Measurements from ENCODE around the gene MRPL47. TPM values are rescaled to one million over a fixed set of nuclear protein-coding genes. Genes with fewer than 3 reads are reported as not detected.
"Not testable (repeated sequence)": the region's sequence is repeated elsewhere in the genome, so short reads cannot be mapped to it uniquely, and the experiment has no call there.

The MRPL47 gene
- 26.8 TPM for total RNA-seq

DNA sequence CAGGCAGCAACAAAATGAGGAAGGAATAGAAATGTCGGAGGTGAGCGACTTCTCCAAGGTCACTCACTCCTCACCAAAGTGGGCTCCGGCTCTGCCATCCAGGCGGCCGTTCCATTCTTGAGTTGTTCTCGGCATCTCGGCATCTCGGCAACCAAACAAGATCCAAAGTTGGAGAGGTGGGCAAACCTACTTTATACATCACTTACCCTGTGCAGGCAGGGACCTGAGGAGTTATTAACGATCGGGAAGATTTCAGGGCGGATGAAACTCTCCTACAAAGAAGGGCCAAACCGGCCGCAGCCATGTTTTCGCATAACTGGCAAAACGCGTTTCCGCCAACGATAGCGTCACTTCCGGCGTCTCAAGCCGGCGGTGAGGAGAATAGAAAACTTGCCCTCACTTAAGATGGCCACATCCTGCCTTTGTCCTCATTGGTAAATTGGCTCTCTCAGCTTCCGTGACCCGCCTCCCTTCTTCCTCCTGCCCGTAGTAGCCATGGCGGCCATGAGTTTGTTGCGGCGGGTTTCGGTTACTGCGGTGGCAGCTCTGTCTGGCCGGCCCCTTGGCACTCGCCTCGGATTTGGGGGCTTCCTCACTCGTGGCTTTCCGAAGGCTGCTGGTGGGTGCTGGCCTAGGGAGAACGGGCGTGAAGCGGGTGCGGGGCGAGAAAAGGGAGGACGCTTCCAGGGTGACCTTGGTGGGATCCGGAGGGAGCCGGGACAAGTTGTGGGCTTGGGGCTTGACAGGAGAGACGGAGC is at the start of gene MRPL47, which contains the start of gene NDUFB5:
Gene MRPL47 (minus strand): TSS at position 318 of the 758 bp plus-strand sequence. CDS start 14 bp downstream, at position 304.
Gene NDUFB5 (plus strand): TSS at position 474 of the 758 bp plus-strand sequence. CDS start 22 bp downstream, at position 496.
- DNase-seq = peak; percentile 99

DNA sequence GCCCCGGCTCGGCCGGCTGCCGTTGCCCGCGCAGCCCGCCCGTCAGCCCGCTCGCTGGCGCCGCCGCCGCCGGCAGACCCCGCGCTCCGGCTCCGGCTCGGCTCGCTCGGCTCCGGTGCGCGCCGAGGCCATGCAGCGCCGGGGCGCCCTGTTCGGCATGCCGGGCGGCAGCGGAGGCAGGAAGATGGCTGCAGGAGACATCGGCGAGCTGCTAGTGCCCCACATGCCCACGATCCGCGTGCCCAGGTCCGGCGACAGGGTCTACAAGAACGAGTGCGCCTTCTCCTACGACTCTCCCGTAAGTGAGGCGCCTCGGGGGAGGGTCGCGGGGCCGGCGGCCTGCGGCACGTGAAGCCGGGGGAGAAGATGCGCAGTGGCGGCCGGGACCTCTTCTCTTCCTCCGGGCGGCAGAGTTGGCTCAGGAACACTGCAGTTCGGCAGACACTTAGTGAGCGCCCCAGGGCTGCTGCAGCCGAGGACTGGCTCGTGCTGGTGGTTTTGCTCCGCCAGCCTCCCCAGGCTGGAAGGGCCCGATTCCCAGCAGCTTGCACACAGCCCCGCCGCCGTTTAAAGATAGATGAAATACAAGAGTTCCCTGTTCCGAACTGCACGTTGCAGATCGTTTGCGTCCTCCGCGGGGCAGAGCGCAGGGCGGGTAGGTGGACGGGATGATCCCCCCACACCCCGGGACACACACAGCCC is 48.8 kb upstream of the MRPL47 start:
- peak; percentile 63 for DNase-seq

DNA sequence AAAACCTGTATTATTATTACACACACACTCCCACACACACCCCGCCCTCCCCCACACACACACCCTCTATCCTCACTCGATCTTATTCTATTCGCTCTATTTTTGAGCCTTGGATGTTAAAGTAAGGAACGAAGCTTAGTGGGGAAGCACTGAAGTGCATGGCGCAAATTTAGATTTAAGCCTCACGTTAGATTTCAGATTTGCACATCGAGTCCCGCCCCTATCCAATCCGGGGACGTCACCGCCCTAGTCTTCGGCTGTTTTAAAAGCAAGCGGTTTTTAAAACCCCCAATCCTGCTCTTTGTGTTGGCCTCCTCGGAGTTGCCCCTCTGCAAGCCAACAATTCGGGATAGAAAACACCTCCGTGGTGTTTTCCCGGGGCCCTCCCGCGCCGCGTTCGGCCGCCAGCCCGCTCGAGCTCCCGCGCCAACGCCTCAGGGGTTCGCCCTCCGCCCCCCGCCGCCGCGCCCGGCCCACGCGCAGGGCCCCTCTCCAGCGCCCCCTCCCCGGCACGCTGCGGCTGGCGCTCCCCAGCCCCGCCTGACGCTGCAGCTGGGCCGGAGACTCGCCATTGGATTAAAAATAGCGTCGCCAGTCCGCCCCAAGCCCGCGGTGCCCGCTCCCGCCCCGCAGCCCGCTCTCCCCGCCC is 48.1 kb upstream of the MRPL47 start, which contains the start of gene USP13:
Gene USP13 (plus strand): TSS at position 594 of the 649 bp plus-strand sequence. CDS start 186 bp downstream, outside the sequence.
- peak; percentile 80 for DNase-seq

DNA sequence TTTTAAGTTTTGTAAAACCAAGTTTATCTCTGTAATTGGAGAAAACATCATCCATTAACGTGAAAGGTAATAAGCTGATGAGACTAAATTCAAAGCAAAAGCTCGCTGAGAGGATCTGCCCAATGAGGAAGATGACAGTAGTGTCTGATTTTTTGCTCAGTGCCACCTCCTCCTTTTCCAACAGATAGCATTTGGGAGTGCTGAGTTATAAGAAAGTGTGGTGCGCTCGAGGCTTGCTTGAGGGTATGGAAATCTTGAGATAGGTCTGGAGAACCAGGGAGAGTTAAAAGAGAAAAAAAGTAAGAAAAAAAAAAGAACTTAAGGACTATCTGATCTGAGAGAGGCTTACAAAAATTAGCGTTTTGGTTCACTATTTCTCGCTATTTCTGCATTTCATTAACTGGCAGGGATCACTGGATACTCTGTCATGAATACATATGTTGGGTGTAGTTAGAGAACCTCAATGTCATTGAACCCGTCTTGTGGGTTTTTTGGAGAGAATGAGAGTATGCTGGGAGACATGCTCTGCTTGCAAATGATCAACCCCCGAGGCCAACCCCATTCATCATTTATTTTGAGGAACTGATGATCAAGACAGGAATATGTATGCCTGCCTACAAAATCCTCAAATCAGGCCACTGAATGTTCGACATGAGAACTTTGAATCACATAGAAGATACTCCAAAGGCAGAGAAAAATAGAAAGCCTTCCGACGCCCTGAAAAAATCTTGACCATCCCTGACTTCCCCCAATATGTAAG is 47.4 kb upstream of the MRPL47 start:
- DNase-seq = no peak

DNA sequence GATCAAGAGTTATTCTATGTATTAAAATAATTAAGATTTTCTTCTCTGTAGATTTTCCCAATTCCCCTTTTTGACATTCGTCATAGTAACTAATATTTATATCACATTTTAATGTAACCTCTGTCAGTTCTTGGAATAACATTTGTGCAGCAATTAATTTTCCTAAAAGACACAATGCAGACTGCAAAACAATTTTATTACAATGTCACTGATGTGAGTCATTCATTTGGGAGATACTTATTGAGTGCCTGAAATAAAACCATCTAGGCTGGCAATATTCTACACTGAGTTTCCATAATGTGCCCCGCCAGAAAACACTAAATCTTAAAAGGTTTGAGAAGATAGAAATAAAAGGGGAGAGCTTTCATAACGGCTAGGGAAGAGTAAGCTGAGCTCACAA is 41.7 kb upstream of the MRPL47 start:
- DNase-seq = no peak

DNA sequence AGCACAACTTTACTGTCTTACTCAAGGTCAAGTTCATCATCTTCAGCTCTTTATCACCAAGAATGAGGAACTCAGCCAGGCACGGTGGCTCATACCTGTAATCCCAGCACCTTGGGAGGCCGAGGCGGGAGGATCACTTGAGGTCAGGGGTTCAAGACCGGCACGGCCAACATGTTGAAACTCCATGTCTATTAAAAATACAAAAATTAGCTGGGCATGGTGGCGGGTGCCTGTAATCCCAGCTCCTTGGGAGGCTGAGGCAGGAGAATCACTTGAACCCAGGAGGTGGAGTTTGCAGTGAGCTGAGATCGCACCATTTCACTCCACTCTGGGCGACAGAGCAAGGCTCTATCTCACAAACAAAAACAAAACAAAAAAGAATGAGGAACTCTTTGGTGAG is 39.4 kb upstream of the MRPL47 start:
- DNase-seq = not testable (repeated sequence)

DNA sequence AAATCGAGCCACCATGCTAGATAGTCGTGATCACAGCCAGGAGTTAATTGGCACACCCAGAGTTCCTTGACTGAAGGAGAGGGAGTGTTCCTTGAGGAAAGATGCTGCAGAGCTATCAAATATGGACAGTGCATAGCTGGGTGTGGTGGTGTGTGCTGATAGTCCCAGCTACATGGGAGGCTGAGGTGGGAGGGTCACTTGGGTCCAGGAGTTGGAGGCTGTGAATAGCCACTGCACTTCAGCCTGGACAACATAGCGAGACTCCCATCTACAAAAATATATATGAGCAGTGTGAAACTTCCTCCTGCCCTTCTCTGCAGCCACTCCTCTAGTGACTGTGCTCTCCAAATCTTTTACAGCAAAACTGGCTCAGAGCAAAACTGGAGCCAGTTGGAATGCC is 38.4 kb upstream of the MRPL47 start:
- DNase-seq = no peak

DNA sequence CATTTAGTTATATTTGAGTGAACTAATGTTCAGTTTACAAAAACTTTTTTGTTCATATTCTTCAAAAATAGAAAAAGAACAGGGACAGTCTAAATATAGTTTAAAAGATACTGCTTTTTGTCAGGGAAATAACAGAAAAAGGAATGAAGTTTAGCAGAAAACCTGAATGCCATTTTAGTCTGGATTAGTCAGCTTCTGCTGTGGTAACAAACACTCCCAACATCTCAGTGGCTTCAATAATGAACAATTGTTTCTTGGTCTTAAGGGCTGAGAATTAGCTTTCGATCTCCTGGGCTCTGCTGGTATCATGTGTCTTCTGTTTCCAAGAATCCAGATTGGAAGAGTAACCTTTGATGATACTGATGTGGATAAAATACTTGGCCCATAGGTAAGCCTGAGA is 36.0 kb upstream of the MRPL47 start:
- no peak for DNase-seq

DNA sequence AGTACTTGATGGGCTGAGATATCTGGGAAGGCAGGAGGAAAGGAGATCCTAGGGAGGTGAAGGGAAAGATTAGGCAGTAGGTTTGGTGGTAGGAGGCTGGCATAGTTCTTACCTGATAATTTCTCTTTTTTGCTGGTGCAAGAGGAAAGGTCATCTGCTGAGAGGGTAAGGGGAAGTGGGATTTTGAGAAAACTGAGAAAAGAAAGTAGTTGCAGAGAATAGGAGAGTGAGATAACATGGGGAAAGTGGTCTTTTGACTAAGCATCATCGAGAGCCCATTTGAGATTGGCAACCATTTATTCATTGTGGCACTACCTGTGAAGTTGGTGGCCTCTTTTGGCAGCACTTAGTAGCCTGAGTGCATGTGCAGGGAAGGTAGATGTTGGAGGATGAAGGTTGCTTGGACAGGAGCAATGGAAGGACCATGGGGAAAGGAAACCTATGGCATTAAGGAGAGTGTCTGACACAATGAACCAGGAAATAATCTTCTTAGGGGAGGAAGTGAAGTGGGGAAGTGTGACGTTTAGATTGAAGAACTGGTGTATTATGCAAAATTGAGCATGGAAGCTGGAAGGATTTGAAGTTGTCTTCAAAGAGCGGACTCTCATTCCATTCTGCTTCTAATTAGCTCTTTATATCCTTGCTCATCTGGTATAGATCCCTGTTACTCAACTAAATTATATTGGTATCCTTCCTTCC is 26.5 kb upstream of the MRPL47 start:
- no peak for DNase-seq

DNA sequence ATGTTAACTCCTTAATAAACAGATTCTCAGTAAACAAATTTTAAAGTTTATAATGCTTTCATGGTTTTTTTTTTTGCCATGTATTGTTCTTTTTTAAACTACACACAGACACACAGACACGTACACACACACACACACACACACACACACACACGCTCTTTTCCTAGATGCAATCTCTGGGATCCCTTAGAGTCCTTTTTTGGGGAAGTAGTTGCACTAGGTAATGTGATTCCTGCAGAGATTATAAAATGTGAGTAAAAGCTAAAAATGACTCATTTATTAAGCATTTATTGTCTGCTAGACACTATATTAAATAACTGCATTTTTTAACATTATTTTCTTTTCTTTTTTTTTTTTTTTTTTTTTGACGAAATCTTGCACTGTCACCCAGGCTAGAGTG is 20.0 kb upstream of the MRPL47 start:
- DNase-seq = no peak

DNA sequence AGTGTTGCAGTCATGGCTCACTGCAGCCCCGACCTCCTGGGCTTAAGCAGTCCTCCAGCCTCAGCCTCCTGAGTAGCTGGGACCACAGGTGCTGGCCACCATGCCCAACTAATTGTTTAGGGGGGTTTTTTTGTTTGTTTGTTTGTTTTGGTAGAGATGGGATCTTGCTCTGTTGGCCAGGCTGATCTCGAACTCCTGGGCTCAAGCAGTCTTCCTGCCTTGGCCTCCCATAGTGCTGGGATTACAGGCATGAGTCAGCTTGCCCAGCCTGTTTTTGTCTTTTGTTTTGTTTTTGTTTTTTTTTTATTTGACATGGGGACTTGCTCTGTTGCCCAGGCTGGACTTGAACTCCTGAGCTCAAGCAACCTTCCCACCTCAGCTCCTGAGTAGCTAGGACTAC is 17.6 kb upstream of the MRPL47 start:
- no peak for DNase-seq

DNA sequence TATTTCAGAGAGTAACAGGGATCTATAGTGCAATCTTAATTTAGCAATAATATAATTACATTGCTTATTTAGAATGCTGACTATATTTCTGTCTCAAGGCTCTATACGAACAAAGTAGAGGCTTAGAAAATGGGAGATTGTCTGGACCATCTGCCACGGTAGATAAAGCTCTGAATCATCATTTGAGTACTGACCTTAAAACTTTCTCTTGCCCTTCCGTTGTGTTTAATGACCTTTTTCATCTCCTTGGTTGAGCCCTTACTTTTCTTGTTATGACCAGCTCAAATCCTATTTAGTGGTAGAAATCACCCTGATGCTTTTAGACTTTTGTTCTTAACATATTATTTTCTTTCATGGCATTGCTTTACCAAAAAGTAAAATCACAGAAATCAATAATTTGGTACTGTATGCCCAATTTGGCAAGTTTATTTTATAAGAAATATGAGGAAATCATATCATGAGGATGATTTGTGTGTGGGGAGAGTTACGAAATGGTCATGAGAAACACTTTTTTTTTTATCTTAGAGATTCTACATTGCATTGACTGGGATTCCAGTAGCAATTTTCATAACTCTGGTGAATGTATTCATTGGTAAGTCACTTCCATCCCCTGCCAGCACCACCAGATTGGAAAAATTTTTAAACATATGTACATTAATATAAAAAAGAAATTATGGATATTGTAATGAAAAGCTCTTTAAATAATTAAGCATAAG is 11.2 kb upstream of the MRPL47 start:
- no peak for DNase-seq

DNA sequence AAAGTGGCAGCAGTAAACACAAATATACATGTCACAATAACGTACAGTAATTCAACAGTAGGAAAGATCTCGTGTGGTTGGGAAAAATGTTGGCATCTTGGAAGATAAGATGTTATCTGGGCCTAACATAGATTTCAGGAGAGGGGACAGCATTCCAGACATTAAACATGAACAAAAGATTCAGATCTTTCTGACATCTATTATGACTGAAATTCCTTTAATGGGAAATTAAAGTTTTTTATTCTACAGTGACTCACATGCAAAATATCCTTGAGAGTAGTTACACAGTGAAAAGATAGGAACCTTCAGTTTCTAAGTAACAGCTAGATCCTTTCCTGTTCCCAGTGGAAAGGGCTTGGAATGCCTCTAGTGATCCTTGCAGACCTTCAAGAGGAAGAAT is 9.4 kb upstream of the MRPL47 start:
- DNase-seq = no peak

DNA sequence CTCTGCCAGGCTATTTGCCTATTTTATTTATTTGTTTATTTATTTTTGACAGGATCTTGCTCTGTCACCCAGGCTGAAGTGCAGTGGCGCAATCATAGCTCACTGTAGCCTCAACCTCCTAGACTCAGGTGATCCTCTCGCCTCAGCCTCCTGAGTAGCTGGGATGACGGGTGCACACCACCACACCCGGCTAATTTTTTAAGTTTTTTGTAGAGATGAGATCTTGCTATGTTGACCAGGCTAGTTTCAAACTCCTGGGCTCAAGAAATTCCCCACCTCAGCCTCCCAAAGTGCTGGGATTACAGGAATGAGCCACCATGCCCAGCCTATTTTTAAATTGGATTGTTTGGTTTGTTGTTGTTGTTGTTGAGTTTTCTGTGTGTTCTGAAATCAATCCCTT is 5.6 kb upstream of the MRPL47 start:
- DNase-seq = no peak

DNA sequence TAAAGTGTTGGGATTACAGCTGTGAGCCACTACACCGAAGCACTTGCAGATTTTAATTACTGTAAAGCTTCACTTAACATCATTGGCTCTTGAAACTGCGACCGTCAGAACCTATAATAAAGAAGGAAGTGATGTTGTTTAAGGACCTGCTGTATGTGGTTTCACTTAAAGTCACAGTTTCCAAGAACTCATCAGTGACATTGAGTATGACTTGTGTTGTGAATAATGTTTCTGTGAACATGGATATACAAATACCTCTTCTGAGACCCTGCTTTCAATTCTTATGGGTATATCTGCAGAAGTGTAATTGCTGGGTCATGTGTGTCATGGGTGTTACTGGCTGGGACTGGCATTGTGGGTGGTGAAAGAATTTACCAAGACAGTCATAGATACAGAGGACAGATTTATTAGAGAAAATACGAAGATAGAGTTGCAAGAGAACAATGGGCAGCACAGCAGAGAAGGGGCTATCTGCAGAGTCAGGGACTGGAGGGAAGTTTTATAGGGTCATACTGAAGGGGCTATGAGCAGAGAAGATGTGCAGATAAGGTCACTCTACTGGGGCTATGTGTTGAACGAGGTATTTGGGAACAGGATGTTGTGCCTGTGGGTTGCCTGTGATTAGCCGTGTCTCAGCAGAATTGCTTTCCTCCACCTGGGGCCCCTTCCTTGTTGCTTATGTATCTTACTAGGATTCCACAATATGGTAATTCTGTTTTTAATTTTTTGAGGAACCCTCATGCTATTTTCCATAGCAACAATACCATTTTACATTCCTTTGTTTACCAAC is 4.7 kb upstream of the MRPL47 start:
- DNase-seq = no peak

DNA sequence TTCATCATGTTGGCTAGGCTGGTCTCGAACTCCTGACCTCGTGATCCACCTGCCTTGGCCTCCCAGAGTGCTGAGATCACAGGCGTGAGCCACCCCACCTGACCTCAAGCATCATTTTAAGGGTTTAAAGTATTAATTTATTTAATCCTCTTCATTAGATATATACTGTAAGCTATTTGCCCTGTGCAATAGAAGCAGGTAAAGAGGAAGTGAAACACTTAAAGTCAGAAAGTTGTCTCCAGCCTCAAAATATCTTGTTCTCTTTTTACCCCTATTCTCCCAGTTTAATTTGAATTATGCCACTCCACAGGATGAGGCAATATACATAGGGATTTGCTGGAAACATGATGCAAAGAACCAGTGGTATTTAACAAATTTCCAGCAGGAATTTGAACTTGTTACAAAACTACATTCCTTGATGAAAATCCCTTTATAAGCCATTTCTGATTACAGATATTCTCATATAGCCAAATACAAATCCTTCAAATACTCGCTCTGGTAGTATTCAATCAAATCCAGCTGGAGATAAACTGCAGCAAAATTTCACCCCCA is 2.2 kb upstream of the MRPL47 start:
- DNase-seq = no peak

DNA sequence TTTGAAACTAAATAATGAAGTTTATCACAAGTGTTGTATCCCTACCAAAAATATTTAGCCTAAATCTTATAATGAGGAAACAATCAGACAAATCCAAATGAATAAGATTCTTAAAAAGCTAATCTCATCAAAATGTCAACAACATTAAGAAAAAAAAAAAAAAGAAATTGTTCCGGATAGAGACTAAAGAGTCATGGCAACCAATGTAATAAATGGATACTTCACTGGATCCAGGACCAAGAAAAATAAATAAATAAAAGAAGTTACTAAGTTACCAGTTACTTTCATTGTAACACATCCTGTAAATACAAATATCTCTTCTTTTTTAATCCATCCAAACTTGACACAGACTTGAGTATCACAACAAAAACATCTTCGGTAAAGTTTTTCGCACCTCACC is 607 bp downstream of the MRPL47 start:
- DNase-seq = no peak

DNA sequence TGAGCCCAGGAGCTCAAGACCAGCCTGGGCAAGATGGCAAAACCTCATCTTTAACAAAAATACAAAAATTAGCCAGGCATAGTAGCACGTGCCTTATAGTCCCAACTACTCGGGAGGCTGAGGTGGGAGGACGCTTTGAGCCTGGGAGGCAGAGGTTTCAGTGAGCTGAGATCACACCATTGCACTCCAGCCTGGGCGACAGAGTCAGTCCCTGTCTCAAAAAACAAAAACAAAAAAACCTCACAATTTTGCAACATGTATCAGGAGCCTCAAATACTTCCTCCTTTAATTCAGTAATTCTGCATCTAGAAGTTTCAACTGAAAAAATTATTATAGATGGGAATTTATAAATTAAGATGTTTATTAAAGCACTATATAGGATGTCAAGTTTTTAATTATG is 1.1 kb downstream of the MRPL47 start:
- DNase-seq = no peak

DNA sequence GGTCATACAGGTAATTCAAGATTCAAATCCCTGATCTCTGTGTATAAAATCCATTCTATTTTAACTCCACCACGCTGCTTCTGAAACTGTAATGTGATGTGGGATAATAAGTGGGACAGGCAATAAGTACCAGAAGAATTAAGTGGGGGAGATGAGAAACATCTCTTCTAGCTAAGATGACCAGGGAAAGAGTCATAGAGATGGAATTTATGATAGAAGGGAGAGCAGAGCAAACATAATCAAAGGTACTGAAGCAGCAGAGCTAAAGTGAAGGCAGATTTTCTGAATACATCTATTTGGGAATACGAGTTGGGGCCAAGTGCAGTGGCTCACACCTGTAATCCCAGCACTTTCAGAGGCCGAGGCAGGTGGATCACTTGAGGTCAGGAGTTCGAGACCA is 4.9 kb downstream of the MRPL47 start:
- no peak for DNase-seq

DNA sequence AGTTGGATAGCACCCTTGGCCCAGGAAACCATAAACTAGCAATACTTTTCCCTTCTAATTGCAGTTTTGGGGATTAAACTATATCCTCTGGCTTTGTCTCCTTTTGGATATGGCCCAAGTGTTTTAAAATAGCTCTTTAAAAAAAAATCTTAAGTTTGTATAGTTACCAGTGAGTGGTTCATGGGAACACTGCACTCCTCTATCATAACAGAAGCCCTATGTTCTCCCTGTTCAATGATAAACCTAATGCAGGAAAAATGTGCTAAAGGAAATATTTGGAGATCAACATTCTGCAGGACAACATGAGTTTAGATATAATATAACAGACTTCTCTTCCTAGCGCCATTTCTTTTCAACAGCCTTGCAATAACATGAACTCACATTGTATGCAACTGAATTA is 13.1 kb downstream of the MRPL47 start:
- DNase-seq = no peak

Data from skin of body (tissue), 2 donors.